Right lobe of liver (tissue), 4 donors: ENCODE results near the gene INHBE.
"Not testable (repeated sequence)": the region's sequence is repeated elsewhere in the genome, so short reads cannot be mapped to it uniquely, and the experiment has no call there.

Experiments
- POLR2A ChIP-seq: fragments of 450-650 bp; IDR thresholded peaks from one replicate; pipeline ENCODE4 v1.6.1; 2017; ENCODE audit warnings: antibody characterized with exemption, mild to moderate bottlenecking
- TF ChIP-seq, protein P1 (sequence below), 4 donors: fragments of 200-600 bp in 3 of 4; fragments of 450-650 bp in 1 of 4; IDR thresholded peaks; one replicate each; pipeline versions ENCODE4 v1.5.1 to v1.8.0; 2016 to 2022; ENCODE audit warnings: antibody characterized with exemption in 4 of 4, mild to moderate bottlenecking in 2 of 4
- donor health status: DM: no; HTN: no; CAD: no.
- donor health status: DM: no; HTN: no; CAD: no.
- donor health status: DM: no; HTN: yes; CAD: no.

GRCh38 chr12:57444337-57444736 is 10.8 kb upstream of the INHBE start:
- TF ChIP-seq, protein P1, sequence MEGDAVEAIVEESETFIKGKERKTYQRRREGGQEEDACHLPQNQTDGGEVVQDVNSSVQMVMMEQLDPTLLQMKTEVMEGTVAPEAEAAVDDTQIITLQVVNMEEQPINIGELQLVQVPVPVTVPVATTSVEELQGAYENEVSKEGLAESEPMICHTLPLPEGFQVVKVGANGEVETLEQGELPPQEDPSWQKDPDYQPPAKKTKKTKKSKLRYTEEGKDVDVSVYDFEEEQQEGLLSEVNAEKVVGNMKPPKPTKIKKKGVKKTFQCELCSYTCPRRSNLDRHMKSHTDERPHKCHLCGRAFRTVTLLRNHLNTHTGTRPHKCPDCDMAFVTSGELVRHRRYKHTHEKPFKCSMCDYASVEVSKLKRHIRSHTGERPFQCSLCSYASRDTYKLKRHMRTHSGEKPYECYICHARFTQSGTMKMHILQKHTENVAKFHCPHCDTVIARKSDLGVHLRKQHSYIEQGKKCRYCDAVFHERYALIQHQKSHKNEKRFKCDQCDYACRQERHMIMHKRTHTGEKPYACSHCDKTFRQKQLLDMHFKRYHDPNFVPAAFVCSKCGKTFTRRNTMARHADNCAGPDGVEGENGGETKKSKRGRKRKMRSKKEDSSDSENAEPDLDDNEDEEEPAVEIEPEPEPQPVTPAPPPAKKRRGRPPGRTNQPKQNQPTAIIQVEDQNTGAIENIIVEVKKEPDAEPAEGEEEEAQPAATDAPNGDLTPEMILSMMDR (IDR thresholded peaks at IDR 0.05) = not testable (repeated sequence)
- not testable (repeated sequence) for TF ChIP-seq POLR2A
